Uterus (tissue), 2 donors: ENCODE results near the gene SPATC1L.

Experiments
- POLR2A ChIP-seq, 2 donors: fragments of 450-650 bp; IDR thresholded peaks; one replicate each; pipeline ENCODE4 v1.6.1; 2016; ENCODE audit warnings: antibody characterized with exemption in 2 of 2, mild to moderate bottlenecking in 1 of 2, moderate library complexity in 1 of 2
- TF ChIP-seq, protein P1 (sequence below), 4 experiments: fragments of 200-600 bp in 2 of 4; fragments of 450-650 bp in 2 of 4; sonication (generic) in 2 of 4; IDR thresholded peaks; one replicate each; pipeline ENCODE4 v1.5.1; 2016 to 2019; ENCODE audit warnings: antibody characterized with exemption in 4 of 4, mild to moderate bottlenecking in 2 of 4, moderate library complexity in 1 of 4

DNA sequence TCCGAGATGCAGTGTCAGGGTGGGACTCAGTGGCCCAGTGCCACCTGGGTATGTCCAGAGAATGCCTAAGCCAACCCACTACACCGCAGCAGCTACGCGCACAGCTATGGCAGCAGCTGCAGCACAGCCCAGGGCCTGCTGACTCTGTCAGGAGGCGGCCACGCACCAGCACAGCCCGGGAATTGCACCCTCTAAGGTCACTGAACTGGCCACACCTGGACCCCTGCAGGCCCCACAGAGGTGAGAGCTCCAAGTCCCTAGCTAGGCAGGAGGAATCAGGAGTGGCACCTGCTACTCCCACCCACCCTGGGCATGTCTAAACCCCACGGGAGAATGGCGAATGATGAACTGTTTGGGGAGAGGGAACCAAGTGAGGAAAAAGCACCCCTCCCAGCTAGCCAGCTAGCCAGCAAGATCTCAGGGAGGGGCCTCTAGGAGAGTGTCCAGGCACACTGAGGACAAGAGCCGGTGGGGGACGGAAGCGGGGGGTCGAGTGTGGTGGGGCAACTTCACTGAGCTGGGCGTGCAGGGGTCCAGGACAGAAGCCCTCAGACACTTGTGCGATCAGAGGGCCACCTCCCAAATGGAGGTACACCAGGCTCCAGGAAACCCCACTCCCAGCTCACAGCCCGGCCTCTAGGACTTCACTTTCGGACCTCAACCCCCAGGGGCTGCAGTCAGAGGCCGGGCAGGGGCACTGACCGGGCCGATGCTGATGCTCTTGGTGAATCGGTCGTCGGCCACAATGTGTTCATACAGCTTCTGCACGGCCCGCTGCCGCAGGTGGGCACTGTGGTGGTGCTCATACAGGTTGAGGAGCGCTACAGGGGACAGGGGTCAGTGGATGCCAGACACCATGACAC, 30.4 kb upstream of the SPATC1L start:
- TF ChIP-seq, protein P1, sequence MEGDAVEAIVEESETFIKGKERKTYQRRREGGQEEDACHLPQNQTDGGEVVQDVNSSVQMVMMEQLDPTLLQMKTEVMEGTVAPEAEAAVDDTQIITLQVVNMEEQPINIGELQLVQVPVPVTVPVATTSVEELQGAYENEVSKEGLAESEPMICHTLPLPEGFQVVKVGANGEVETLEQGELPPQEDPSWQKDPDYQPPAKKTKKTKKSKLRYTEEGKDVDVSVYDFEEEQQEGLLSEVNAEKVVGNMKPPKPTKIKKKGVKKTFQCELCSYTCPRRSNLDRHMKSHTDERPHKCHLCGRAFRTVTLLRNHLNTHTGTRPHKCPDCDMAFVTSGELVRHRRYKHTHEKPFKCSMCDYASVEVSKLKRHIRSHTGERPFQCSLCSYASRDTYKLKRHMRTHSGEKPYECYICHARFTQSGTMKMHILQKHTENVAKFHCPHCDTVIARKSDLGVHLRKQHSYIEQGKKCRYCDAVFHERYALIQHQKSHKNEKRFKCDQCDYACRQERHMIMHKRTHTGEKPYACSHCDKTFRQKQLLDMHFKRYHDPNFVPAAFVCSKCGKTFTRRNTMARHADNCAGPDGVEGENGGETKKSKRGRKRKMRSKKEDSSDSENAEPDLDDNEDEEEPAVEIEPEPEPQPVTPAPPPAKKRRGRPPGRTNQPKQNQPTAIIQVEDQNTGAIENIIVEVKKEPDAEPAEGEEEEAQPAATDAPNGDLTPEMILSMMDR (IDR thresholded peaks at IDR 0.05): no peak
- no peak for TF ChIP-seq POLR2A (IDR thresholded peaks at IDR 0.05)
